Omental fat pad (tissue), 4 donors: ENCODE measurements around the gene ADNP. TPM values are rescaled to one million over a fixed set of nuclear protein-coding genes. Genes with fewer than 3 reads are reported as not detected.

Source experiments
- ATAC-seq: fragments of 150-250 bp; one replicate; pipeline ENCODE4 v1.9.1; 2016; ENCODE audit warnings: mild to moderate bottlenecking, moderate library complexity; ENCODE audit not compliant: low FRiP score
- DNase-seq: peaks from one replicate; pipeline ENCODE4 v3.0.0-alpha.2; 2019; ENCODE audit warnings: low spot score
- CTCF ChIP-seq, 3 donors: fragments of 450-650 bp; IDR thresholded peaks; one replicate each; pipeline ENCODE4 v1.5.1; 2016 to 2017; ENCODE audit warnings: antibody characterized with exemption in 3 of 3, mild to moderate bottlenecking in 3 of 3, moderate library complexity in 2 of 3
- total RNA-seq, 4 donors: library from RNA; depleted of rRNA; stranded (reverse); fragments of >200 nt; gene quantifications; one replicate each; pipeline ENCODE4 v1.1.0, GENCODE V29; 2016

ADNP gene
- total RNA-seq, 4 donors from 2014 or later: 42.2 to 65.9 (median 47.3) TPM

- no peak for TF ChIP-seq CTCF (IDR thresholded peaks at IDR 0.05)
- no peak for DNase-seq
- no peak for ATAC-seq
These were observed 37.1 kb upstream of the ADNP start for GRCh38 chr20:50968289-50968688.

GRCh38 chr20:50967586-50967985 lies 36.3 kb upstream of the ADNP start:
- TF ChIP-seq CTCF (IDR thresholded peaks at IDR 0.05): no peak
- no peak for DNase-seq

GRCh38 chr20:50959543-50960126 lies 28.4 kb upstream of the ADNP start:
- ATAC-seq: no peak

More at GRCh38 chr20:50967586-50967985, 36.3 kb upstream of the ADNP start:
- no peak for ATAC-seq

GRCh38 chr20:50958615-50959542 lies 27.6 kb upstream of the ADNP start, which contains the start of gene MOCS3:
Gene MOCS3, plus strand, starts transcription at chr20:50958818. Its CDS starts 25 bp downstream, at chr20:50958843.
- peak in 1 of 3 donors; percentile 3 for TF ChIP-seq CTCF (IDR thresholded peaks at IDR 0.05)
- peak; percentile 47 for DNase-seq
- ATAC-seq: peak; percentile 60

More at GRCh38 chr20:50959543-50960126, 28.4 kb upstream of the ADNP start:
- no peak for DNase-seq
- TF ChIP-seq CTCF (IDR thresholded peaks at IDR 0.05): no peak

GRCh38 chr20:50957798-50958614 lies 26.8 kb upstream of the ADNP start, which contains the start of gene DPM1:
Gene DPM1, minus strand, starts transcription at chr20:50958532. Its CDS starts 9 bp downstream, at chr20:50958523.
- no peak for TF ChIP-seq CTCF (IDR thresholded peaks at IDR 0.05)
- ATAC-seq: peak; percentile 73

GRCh38 chr20:50957276-50957675 lies 26.0 kb upstream of the ADNP start:
- ATAC-seq (no peak), DNase-seq (no peak)
- TF ChIP-seq CTCF (IDR thresholded peaks at IDR 0.05): no peak

More at GRCh38 chr20:50957798-50958614, 26.8 kb upstream of the ADNP start, which contains the start of gene DPM1:
- peak; percentile 78 for DNase-seq
